GOT3 (cell line): ENCODE data around the gene KCND1.
A peak's percentile ranks its signal among the peaks of the same experiment; 100 is the strongest.

ENCODE experiments used
- DNase-seq: peaks from one replicate; lab custom pipeline; 2025; ENCODE audit warnings: mixed read lengths; lab: John Stamatoyannopoulos, UW

KCND1 gene

GRCh38 chrX:48911412-48912182 is 60.0 kb downstream of the KCND1 start, which contains the start of gene SLC35A2:
TSS of gene SLC35A2 (minus strand) at chrX:48911646. CDS start at chrX:48911636, 10 bp downstream.
- peak; percentile 27 for DNase-seq
